ENCODE data around the gene SLC22A31. TPM values are rescaled to one million over a fixed set of nuclear protein-coding genes. Genes with fewer than 3 reads are reported as not detected.
A peak's percentile ranks its signal among the peaks of the same experiment; 100 is the strongest.
"Not testable (repeated sequence)": the region's sequence is repeated elsewhere in the genome, so short reads cannot be mapped to it uniquely, and the experiment has no call there.

SLC22A31 gene
- total RNA-seq (2022) (not detected in 2 replicates), Bru-seq, nascent RNA (not detected), BruChase-seq, experiment 1, labeled RNA remaining after a 6-hour chase (not detected), BruChase-seq, experiment 2, labeled RNA remaining after a 2-hour chase (not detected)
- long read RNA-seq = 0 reads

DNA sequence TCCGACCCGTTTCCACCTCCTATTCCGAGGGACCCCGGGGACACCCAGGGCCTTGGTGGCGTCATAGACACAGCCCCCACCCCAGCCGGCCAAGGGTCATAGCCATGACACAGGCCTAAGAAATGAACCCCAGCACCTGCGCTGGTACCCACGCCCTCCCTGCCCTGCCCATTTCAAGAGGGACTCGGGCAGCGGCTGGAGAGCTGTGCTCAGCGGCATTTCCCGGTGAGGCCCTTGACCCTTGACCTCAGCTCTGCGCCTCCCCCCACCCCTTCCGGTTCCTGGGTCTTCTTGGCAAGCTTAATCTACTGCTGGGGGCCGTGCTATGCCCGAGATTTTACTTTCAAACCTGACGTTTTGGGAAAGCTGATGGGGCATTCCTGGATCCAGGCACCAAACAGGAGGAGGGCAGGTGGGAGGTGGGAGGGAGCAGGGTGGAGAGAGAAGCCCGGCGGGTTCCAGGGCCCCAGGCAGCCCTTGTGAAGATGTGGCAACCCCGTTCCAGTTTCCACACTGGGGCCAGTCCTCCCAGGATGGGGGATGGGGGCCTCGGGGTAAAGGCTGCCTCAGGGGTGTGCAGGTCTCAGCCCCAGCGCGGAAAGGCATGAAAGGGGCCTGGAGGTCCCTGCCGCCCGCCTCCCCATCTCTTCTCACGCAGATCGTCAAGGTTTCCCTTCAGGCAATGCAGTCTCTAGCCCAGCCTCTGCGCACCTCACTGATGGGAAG, at the start of gene SLC22A31:
TSS of gene SLC22A31 (minus strand) at position 414 of the 726 bp plus-strand sequence. CDS start at position 378, 36 bp downstream.
- H3K36me3 Mint-ChIP-seq (ENCODE audit: insufficient read depth, unreplicated experiment) = peaks cover 4% of the 10 kb centered on the region
- no peak for DNase-seq (ENCODE audit: unreplicated experiment)
- CTCF ChIA-PET = interaction anchor here (0.5 kb wide), 1 partner anchor 91 kb away, joined by 3 read pairs; no protein-coding TSS in a partner anchor
- intact Hi-C loops (cut with micrococcal nuclease) = no loop called here
- H3K4me1 Mint-ChIP-seq (ENCODE audit: insufficient read depth, unreplicated experiment) = no peaks in the 10 kb centered on the region
- TF ChIP-seq, protein P1, sequence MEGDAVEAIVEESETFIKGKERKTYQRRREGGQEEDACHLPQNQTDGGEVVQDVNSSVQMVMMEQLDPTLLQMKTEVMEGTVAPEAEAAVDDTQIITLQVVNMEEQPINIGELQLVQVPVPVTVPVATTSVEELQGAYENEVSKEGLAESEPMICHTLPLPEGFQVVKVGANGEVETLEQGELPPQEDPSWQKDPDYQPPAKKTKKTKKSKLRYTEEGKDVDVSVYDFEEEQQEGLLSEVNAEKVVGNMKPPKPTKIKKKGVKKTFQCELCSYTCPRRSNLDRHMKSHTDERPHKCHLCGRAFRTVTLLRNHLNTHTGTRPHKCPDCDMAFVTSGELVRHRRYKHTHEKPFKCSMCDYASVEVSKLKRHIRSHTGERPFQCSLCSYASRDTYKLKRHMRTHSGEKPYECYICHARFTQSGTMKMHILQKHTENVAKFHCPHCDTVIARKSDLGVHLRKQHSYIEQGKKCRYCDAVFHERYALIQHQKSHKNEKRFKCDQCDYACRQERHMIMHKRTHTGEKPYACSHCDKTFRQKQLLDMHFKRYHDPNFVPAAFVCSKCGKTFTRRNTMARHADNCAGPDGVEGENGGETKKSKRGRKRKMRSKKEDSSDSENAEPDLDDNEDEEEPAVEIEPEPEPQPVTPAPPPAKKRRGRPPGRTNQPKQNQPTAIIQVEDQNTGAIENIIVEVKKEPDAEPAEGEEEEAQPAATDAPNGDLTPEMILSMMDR (IDR thresholded peaks at IDR 0.05; ENCODE audit: unreplicated experiment) = no peak
- no peak within 1 kb of the TSS for H3K27ac Mint-ChIP-seq (ENCODE audit: low read depth, unreplicated experiment)
- no peaks in the 10 kb centered on the region for H3K9me3 Mint-ChIP-seq (ENCODE audit: unreplicated experiment)
- POLR2A ChIA-PET = no interaction called here
- no peak within 1 kb of the TSS for H3K4me3 Mint-ChIP-seq (ENCODE audit: unreplicated experiment)
- BruUV-seq (replicated peaks) = no TSS peak
- peaks cover 16% of the 10 kb centered on the region for H3K27me3 Mint-ChIP-seq (ENCODE audit: insufficient read depth, unreplicated experiment)

DNA sequence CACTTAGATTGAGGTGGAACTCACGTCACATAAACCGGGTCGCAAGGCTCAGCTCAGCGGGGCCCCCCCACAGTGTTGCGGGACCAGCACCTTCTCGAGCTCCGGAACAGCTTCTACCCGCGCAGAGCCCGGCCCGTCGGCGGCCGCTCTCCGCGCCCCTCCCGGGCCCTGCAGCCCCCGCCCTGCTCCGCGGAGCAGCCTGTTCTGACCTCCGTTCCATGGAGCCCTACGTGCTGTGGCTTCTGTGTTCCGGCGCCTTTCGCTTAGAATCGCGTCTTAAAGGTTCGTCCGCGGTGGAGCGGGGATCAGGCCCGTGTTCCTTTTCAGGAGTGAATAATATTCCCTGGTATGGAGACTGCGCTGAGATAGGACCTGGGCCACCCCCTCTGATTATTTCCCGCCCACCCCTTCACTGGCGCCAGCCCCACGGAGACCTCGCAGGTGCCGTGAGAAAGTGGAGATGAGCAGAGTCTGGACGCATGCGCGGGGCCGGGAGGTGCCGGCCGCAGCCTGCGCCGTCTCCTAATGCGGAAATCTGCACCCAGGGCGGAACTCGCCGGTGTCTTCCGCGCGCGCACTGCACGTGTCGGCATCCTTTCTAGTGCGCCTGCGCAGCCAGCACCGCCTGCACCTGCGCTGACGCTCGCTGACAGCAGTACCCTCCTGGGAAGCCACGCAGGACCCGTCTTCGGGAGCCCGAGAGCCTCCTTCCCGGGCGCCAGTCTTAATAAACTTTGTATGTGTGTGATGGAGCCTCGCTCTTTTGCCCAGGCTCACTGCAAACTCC, 48.1 kb upstream of the SLC22A31 start:
- TF ChIP-seq, protein P1 (IDR thresholded peaks at IDR 0.05; ENCODE audit: unreplicated experiment) = no peak
- CTCF ChIA-PET = interaction anchor here (0.6 kb wide), 1 partner anchor 492 kb away, joined by 3 read pairs; no protein-coding TSS in a partner anchor
- no peak for DNase-seq (ENCODE audit: unreplicated experiment)
- Mint-ChIP-seq H3K27me3 (ENCODE audit: insufficient read depth, unreplicated experiment) (no peaks in the 10 kb centered on the region), H3K36me3 (ENCODE audit: insufficient read depth, unreplicated experiment) (peaks cover 8% of the 10 kb centered on the region), H3K27ac (ENCODE audit: low read depth, unreplicated experiment) (no peak overlapping the region), H3K4me3 (ENCODE audit: unreplicated experiment) (no peak overlapping the region), H3K9me3 (ENCODE audit: unreplicated experiment) (peaks cover 11% of the 10 kb centered on the region), H3K4me1 (ENCODE audit: insufficient read depth, unreplicated experiment) (no peaks in the 10 kb centered on the region)
- BruUV-seq (replicated peaks) = no TSS peak
- intact Hi-C loops (cut with micrococcal nuclease) = no loop called here
- POLR2A ChIA-PET = no interaction called here

- H3K36me3 Mint-ChIP-seq (ENCODE audit: insufficient read depth, unreplicated experiment); H3K27me3 Mint-ChIP-seq (ENCODE audit: insufficient read depth, unreplicated experiment); H3K4me3 Mint-ChIP-seq (ENCODE audit: unreplicated experiment); H3K4me1 Mint-ChIP-seq (ENCODE audit: insufficient read depth, unreplicated experiment); BruUV-seq (replicated peaks); intact Hi-C loops (cut with micrococcal nuclease); DNase-seq (ENCODE audit: unreplicated experiment); CTCF ChIA-PET; H3K27ac Mint-ChIP-seq (ENCODE audit: low read depth, unreplicated experiment): not testable (repeated sequence)
- H3K9me3 Mint-ChIP-seq (ENCODE audit: unreplicated experiment) = peaks cover 11% of the 10 kb centered on the region
- POLR2A ChIA-PET = interaction anchor here (1.6 kb wide), 1 partner anchor 30 kb away, joined by 6 read pairs; the partner anchor contains the start of gene ZNF778
These were observed 47.4 kb upstream of the SLC22A31 start for GRCh38 chr16:89247734-89248075.

GRCh38 chr16:89246903-89247733, 46.8 kb upstream of the SLC22A31 start:
- intact Hi-C loops (cut with micrococcal nuclease) = no loop called here
- no peak overlapping the region for H3K27ac Mint-ChIP-seq (ENCODE audit: low read depth, unreplicated experiment)
- no TSS peak for BruUV-seq (replicated peaks)

More at GRCh38 chr16:89246903-89247733, 46.8 kb upstream of the SLC22A31 start:
- ChIA-PET CTCF (interaction anchor here (0.6 to 0.8 kb wide), 3 partner anchors 42 to 133 kb away, joined by 3 read pairs; no protein-coding TSS in a partner anchor), POLR2A (interaction anchor here (0.5 to 1.6 kb wide), 4 partner anchors 22 to 626 kb away, joined by 4 to 6 read pairs (median 6); partner anchors contain the start of genes TCF25 and ZNF778)
- peak; percentile 45 for DNase-seq (ENCODE audit: unreplicated experiment)
- Mint-ChIP-seq H3K4me3 (ENCODE audit: unreplicated experiment) (peak overlapping the region; percentile 40), H3K9me3 (ENCODE audit: unreplicated experiment) (peaks cover 11% of the 10 kb centered on the region), H3K4me1 (ENCODE audit: insufficient read depth, unreplicated experiment) (no peaks in the 10 kb centered on the region), H3K27me3 (ENCODE audit: insufficient read depth, unreplicated experiment) (no peaks in the 10 kb centered on the region), H3K36me3 (ENCODE audit: insufficient read depth, unreplicated experiment) (peaks cover 8% of the 10 kb centered on the region)
- TF ChIP-seq, protein P1 (IDR thresholded peaks at IDR 0.05; ENCODE audit: unreplicated experiment) = no peak
